Fibroblast of lung (primary cell): Measurements from ENCODE around the gene BMPR1B. TPM values are rescaled to one million over a fixed set of nuclear protein-coding genes. Genes with fewer than 3 reads are reported as not detected.

ENCODE experiments used
- DNase-seq, 2 donors: peaks; one replicate each; pipeline versions ENCODE4 v3.0.0 to v3.0.0-alpha.2; 2010; ENCODE audit warnings: low read depth in 2 of 2
- H2AFZ ChIP-seq: 2 replicates; pipeline ENCODE4 v1.5.1; 2012; ENCODE audit warnings: low read length, control low read depth, inconsistent platforms
- H3K27ac ChIP-seq: 2 replicates; pipeline ENCODE4 v1.5.1; 2011; ENCODE audit warnings: low read length, control low read depth; ENCODE audit not compliant: insufficient read depth
- H3K27me3 ChIP-seq: 2 replicates; pipeline ENCODE4 v1.5.1; 2011; ENCODE audit warnings: mild to moderate bottlenecking, low read length; ENCODE audit not compliant: control insufficient read depth, insufficient read depth
- H3K36me3 ChIP-seq: 2 replicates; pipeline ENCODE4 v1.5.1; 2011; ENCODE audit warnings: low read length; ENCODE audit not compliant: control insufficient read depth, insufficient read depth
- H3K4me1 ChIP-seq: 2 replicates; pipeline ENCODE4 v1.5.1; 2011; ENCODE audit warnings: low read length; ENCODE audit not compliant: control insufficient read depth, insufficient read depth; ENCODE audit errors: extremely low read depth
- H3K4me2 ChIP-seq: 2 replicates; pipeline ENCODE4 v1.5.1; 2011; ENCODE audit warnings: low read length, control low read depth; ENCODE audit not compliant: insufficient read depth; ENCODE audit errors: extremely low read depth
- H3K4me3 ChIP-seq, 4 experiments: fragments of 200-600 bp in 1 of 4; sonication (generic) in 1 of 4; replicated peaks in 1 of 4; 2 replicates each; pipeline ENCODE4 v1.5.1; 2011 to 2016; ENCODE audit warnings: low read length in 4 of 4, low read depth in 3 of 4, mild to moderate bottlenecking in 3 of 4, control low read depth in 2 of 4, inconsistent platforms in 1 of 4, mixed read lengths in 1 of 4; ENCODE audit not compliant: insufficient read depth in 1 of 4; ENCODE audit errors: control extremely low read depth in 1 of 4
- H3K79me2 ChIP-seq: 2 replicates; pipeline ENCODE4 v1.5.1; 2012; ENCODE audit warnings: mild to moderate bottlenecking, low read length, inconsistent platforms; ENCODE audit not compliant: control insufficient read depth, insufficient read depth
- H3K9ac ChIP-seq: 2 replicates; pipeline ENCODE4 v1.5.1; 2011; ENCODE audit warnings: mild to moderate bottlenecking, low read length, control low read depth; ENCODE audit not compliant: insufficient read depth
- H3K9me3 ChIP-seq: 2 replicates; pipeline ENCODE4 v1.5.1; 2012; ENCODE audit warnings: low read depth, low read length; ENCODE audit not compliant: control insufficient read depth, insufficient read depth
- H4K20me1 ChIP-seq: 2 replicates; pipeline ENCODE4 v1.5.1; 2011; ENCODE audit warnings: low read length; ENCODE audit not compliant: control insufficient read depth, insufficient read depth; ENCODE audit errors: extremely low read depth
- EZH2 ChIP-seq: IDR thresholded peaks from 2 replicates; pipeline ENCODE4 v1.5.1; 2012; ENCODE audit warnings: low read length, control low read depth, mild to moderate bottlenecking; ENCODE audit errors: missing control alignments
- polyA plus RNA-seq, 2 donors: library from polyadenylated mRNA; depleted of rRNA in 1 of 2; stranded (reverse) in 1 of 2; unstranded in 1 of 2; fragments of >200 nt; gene quantifications; 2 replicates each; pipeline ENCODE4 v1.2.1, GENCODE V29; 2011 to 2012; ENCODE audit warnings: missing spikeins in 1 of 2
- total RNA-seq: library from RNA; depleted of rRNA; stranded (reverse); fragments of >200 nt; gene quantifications from 2 replicates; pipeline ENCODE4 v1.2.1, GENCODE V29; 2014
- TF ChIP-seq, protein P1 (sequence below), 2 donors: IDR thresholded peaks in 1 of 2; conservative IDR thresholded peaks in 1 of 2; 1 replicate in 1 of 2; 2 replicates in 1 of 2; pipeline ENCODE4 v1.5.1; 2011 to 2012; ENCODE audit warnings: low read length in 2 of 2, control low read depth in 1 of 2, inconsistent platforms in 1 of 2, low read depth in 1 of 2, mild to moderate bottlenecking in 1 of 2

The BMPR1B gene
- total and polyA plus RNA-seq, 2 donors (not counting 1 experiment from before 2014, with no cell fraction given) = 0.17 to 0.45 TPM

DNA sequence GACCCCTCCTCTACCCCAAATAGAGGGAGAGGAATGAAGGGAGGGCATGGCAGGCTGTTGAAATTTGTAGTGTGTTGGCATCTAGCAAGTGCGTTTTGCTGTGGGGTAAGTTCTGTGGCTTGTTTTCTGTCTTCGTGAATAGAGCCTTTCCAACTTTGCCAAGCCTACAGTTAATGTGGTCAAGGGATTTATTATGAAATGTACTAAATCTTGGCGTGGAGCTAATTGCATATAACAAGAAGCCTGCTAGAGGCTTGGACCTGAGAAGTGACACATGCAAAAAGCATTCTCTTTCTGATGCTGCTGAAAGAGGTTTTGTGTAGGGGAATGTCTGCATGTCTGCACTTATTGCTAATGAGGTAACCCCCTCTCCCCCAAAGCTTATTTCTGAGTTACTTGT lies 132.2 kb downstream of the BMPR1B start:
- Histone ChIP-seq H3K4me2 (no peak overlapping the region), H2AFZ (no peak overlapping the region), H3K4me1 (no peaks in the 10 kb centered on the region), H3K27ac (no peak overlapping the region), H4K20me1 (no peaks in the 10 kb centered on the region), H3K9me3 (no peaks in the 10 kb centered on the region), H3K27me3 (no peaks in the 10 kb centered on the region), H3K36me3 (no peaks in the 10 kb centered on the region), H3K4me3 (no peak overlapping the region), H3K79me2 (no peaks in the 10 kb centered on the region), H3K9ac (no peak overlapping the region)
- DNase-seq = peak; percentile 74 to 97
- TF ChIP-seq, protein P1, sequence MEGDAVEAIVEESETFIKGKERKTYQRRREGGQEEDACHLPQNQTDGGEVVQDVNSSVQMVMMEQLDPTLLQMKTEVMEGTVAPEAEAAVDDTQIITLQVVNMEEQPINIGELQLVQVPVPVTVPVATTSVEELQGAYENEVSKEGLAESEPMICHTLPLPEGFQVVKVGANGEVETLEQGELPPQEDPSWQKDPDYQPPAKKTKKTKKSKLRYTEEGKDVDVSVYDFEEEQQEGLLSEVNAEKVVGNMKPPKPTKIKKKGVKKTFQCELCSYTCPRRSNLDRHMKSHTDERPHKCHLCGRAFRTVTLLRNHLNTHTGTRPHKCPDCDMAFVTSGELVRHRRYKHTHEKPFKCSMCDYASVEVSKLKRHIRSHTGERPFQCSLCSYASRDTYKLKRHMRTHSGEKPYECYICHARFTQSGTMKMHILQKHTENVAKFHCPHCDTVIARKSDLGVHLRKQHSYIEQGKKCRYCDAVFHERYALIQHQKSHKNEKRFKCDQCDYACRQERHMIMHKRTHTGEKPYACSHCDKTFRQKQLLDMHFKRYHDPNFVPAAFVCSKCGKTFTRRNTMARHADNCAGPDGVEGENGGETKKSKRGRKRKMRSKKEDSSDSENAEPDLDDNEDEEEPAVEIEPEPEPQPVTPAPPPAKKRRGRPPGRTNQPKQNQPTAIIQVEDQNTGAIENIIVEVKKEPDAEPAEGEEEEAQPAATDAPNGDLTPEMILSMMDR (conservative IDR thresholded peaks at IDR 0.05 in 1 of 2, IDR thresholded peaks at IDR 0.05 in 1 of 2; ENCODE audit: low read depth in 1 of 2, low read length in 2 of 2) = no peak
- TF ChIP-seq EZH2 = no peak

DNA sequence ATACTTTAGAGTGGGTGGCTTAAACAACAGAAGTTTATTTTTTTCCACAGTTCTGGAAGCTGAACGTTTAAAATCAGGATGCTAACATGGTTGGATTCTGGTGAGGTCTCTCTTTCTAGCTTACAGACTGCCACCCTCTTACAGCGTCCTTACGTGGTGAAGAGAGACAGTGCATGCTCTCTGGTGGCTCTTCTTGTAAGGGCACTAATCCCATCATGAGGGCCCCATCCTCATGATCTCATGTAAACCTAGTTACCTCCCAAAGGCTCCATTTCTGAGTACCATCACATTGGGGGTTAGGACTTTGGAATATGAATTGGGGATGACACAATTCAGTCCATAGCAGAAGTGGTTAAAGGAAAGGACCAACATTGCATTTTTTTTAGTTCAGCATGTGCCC lies 132.8 kb downstream of the BMPR1B start:
- no peak overlapping the region for H3K9ac ChIP-seq
- H3K36me3 ChIP-seq = no peaks in the 10 kb centered on the region
- H3K4me3 ChIP-seq = no peak overlapping the region
- no peaks in the 10 kb centered on the region for H3K9me3 ChIP-seq
- H2AFZ ChIP-seq = no peak overlapping the region
- no peaks in the 10 kb centered on the region for H3K4me1 ChIP-seq
- H4K20me1 ChIP-seq = no peaks in the 10 kb centered on the region
- H3K4me2 ChIP-seq = no peak overlapping the region
- no peak for DNase-seq
- TF ChIP-seq, protein P1 (conservative IDR thresholded peaks at IDR 0.05 in 1 of 2, IDR thresholded peaks at IDR 0.05 in 1 of 2; ENCODE audit: low read depth in 1 of 2, low read length in 2 of 2) = no peak
- no peak for TF ChIP-seq EZH2
- no peak overlapping the region for H3K27ac ChIP-seq
- no peaks in the 10 kb centered on the region for H3K27me3 ChIP-seq
- H3K79me2 ChIP-seq = no peaks in the 10 kb centered on the region

GRCh38 chr4:94892051-94892450 lies 134.3 kb downstream of the BMPR1B start:
- Histone ChIP-seq H3K9me3 (no peaks in the 10 kb centered on the region), H3K4me3 (no peak overlapping the region), H3K9ac (no peak overlapping the region), H3K27ac (no peak overlapping the region), H3K4me2 (no peak overlapping the region), H3K4me1 (no peaks in the 10 kb centered on the region), H2AFZ (no peak overlapping the region), H4K20me1 (no peaks in the 10 kb centered on the region), H3K79me2 (no peaks in the 10 kb centered on the region), H3K36me3 (no peaks in the 10 kb centered on the region), H3K27me3 (no peaks in the 10 kb centered on the region)
- DNase-seq = peak in 1 of 2 donors; percentile 48
- no peak for TF ChIP-seq EZH2
- TF ChIP-seq, protein P1 (conservative IDR thresholded peaks at IDR 0.05 in 1 of 2, IDR thresholded peaks at IDR 0.05 in 1 of 2; ENCODE audit: low read depth in 1 of 2, low read length in 2 of 2) = no peak
